ENCODE data around the gene MAPK11. TPM values are rescaled to one million over a fixed set of nuclear protein-coding genes. Genes with fewer than 3 reads are reported as not detected.
A peak's percentile ranks its signal among the peaks of the same experiment; 100 is the strongest.

MAPK11 gene
- total and polyA plus RNA-seq, 7 experiments from 2014 or later: 0.13 to 22.9 (median 1.4) TPM

DNA sequence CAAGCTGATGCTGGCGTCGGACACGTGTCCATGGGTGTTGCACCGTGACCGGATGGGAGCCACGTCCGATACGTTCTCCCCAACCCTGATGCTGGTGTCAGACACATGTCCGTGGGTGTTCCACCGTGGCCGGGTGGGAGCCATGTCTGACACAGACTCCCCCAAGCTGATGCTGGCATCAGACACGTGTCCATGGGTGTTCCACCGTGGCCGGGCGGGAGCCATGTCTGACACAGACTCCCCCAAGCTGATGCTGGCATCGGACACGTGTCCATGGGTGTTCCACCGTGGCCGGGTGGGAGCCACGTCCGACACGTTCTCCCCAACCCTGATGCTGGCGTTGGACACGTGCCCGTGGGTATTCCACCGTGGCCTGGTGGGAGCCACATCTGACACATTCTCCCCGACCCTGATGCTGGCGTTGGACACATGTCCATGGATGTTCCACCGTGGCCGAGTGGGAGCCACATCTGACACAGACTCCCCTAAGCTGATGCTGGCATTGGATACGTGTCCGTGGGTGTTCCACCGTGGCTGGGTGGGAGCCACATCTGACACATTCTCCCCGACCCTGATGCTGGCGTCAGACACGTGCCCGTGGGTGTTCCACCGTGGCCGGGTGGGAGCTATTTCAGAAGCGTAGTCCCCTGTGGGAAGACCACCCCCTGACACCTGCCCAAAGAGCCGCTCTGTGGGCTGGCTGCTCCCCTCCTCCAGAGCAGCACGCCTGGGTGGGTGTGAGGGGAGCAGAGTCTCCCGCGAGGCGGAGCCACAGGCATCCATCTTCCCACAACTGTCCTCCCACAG, 49.4 kb downstream of the MAPK11 start:
- CTCF ChIA-PET: no interaction called here
- peaks cover 0 to 4% (median 0%) of the 10 kb centered on the region in 7 donors for H3K4me1 Mint-ChIP-seq

DNA sequence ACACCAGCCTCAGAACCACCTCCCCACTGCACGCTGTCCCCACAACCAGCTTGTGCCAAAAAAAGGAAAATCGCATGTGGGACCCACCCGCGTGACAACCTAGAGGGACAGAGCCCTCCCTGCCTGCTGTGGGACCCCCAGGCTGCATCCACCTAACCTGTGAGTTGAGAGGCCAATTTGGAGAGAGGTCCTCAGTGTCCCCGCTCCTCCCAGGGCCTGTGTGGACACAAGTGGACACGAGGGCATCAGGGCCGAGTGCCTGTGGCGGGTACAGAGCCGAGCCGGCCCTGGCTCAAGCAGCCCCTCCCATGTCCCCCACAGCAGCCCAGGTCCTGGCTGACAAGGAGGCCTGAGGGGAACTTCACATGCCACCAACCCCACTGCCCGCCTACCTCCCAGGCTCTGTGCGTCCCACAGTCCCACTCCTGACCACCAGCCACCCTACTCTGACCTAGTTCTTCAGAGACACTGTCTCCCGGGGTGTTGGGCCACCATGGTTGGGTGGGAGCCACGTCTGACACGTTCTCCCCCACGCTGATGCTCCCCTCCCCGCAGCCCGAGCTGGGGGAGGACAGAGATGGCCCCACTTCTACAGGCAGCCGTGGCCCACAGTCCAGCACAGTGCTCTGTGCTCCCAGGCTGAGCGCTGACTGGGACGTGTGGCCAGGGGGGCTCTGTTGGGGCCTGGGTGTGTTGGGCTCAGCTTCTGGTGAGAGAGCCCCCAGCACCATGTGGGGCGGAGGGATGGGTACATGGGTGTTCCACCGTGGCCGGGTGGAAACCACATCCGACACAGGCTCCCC, 50.2 kb downstream of the MAPK11 start:
- DNase-seq (no peak), ATAC-seq (peak; percentile 2)
- H3K36me3 ChIP-seq (ENCODE audit: control insufficient read depth in 2 of 3, insufficient read depth in 3 of 3, low read length in 3 of 3): peaks cover 7 to 94% (median 28%) of the 10 kb centered on the region in 3 experiments
- no peak overlapping the region for H3K4me3 Mint-ChIP-seq
- ChIA-PET CTCF (no interaction called here), POLR2A (interaction anchor here (0.7 kb wide), 1 partner anchor 9 kb away, joined by 3 read pairs; no protein-coding TSS in a partner anchor)
- H3K4me1 ChIP-seq (ENCODE audit: control insufficient read depth in 2 of 2, insufficient read depth in 2 of 2, low read length in 2 of 2): no peaks in the 10 kb centered on the region
- no peak overlapping the region for H3K27ac ChIP-seq (ENCODE audit: low read depth, low read length)
- intact Hi-C loops (cut with micrococcal nuclease): no loop called here
- H3K9me3 ChIP-seq (ENCODE audit: control insufficient read depth in 2 of 3, low read length in 3 of 3): no peaks in the 10 kb centered on the region
- H3K36me3 Mint-ChIP-seq: peaks cover 0 to 19% (median 4%) of the 10 kb centered on the region in 5 donors
- H3K27me3 Mint-ChIP-seq: no peaks in the 10 kb centered on the region
- no peaks in the 10 kb centered on the region for H3K9me3 Mint-ChIP-seq
- H3K4me3 ChIP-seq (ENCODE audit: low read length): no peak overlapping the region
- H3K27me3 ChIP-seq (ENCODE audit: control insufficient read depth in 2 of 2, insufficient read depth in 2 of 2, low read length in 2 of 2): no peaks in the 10 kb centered on the region
- H3K4me1 Mint-ChIP-seq: peaks cover 0 to 5% (median under 1%) of the 10 kb centered on the region in 7 donors
- H3K27ac Mint-ChIP-seq: peak overlapping the region in 1 of 9 donors; percentile 43

More for the DNA sequence above, 49.4 kb downstream of the MAPK11 start:
- no peaks in the 10 kb centered on the region for H3K27me3 ChIP-seq (ENCODE audit: control insufficient read depth in 2 of 2, insufficient read depth in 2 of 2, low read length in 2 of 2)
- POLR2A ChIA-PET: interaction anchor here (0.8 kb wide), 1 partner anchor 9 kb away, joined by 7 read pairs; no protein-coding TSS in a partner anchor
- Mint-ChIP-seq H3K9me3 (no peaks in the 10 kb centered on the region), H3K36me3 (peaks cover 0 to 19% (median 4%) of the 10 kb centered on the region in 5 donors), H3K27me3 (no peaks in the 10 kb centered on the region), H3K27ac (no peak overlapping the region), H3K4me3 (no peak overlapping the region)
- ATAC-seq: no peak
- H3K4me3 ChIP-seq (ENCODE audit: low read length): no peak overlapping the region
- H3K4me1 ChIP-seq (ENCODE audit: control insufficient read depth in 2 of 2, insufficient read depth in 2 of 2, low read length in 2 of 2): no peaks in the 10 kb centered on the region
- peaks cover 7 to 95% (median 30%) of the 10 kb centered on the region in 3 experiments for H3K36me3 ChIP-seq (ENCODE audit: control insufficient read depth in 2 of 3, insufficient read depth in 3 of 3, low read length in 3 of 3)
- DNase-seq: no peak
- H3K9me3 ChIP-seq (ENCODE audit: control insufficient read depth in 2 of 3, low read length in 3 of 3): no peaks in the 10 kb centered on the region
- no peak overlapping the region for H3K27ac ChIP-seq (ENCODE audit: low read depth, low read length)
- intact Hi-C loops (cut with micrococcal nuclease): no loop called here

DNA sequence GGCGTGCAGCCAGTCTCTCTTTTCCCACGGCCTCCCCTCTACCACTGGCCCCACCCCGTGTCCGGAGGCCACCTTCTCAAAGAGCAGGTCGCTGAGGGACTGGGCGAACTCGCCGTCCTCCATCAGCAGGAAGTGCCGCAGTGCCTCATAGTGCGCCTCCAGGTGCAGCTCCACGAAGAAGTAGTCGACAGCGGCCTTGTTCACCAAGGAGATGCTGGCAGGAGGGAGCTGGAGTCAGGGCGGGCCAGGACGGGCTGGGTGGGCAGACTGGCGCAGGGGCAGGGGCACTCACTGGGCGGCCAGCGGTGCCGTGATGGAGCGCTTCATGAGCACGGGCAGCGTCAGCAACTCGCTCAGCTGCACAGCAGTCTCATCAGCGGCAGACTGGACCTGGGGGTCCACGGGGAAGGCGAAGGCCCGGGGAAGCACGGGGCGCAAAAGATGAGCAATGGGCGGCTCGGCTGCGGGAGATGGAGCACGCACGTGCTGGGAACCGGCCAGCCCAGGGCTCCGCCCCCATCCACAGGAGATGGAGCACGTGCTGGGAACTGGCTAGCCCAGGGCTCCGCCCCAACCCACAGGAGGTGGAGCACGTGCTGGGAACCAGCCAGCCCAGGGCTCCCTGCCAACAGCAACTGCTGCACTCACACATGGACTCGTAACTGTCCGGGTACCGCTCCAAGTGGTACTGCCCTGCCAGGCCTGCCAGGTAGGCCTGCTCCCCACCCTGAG, 51.0 kb downstream of the MAPK11 start:
- intact Hi-C loops (cut with micrococcal nuclease): no loop called here
- Histone ChIP-seq H3K27ac (ENCODE audit: low read depth, low read length) (no peak overlapping the region), H3K27me3 (ENCODE audit: control insufficient read depth in 2 of 2, insufficient read depth in 2 of 2, low read length in 2 of 2) (no peaks in the 10 kb centered on the region), H3K4me1 (ENCODE audit: control insufficient read depth in 2 of 2, insufficient read depth in 2 of 2, low read length in 2 of 2) (no peaks in the 10 kb centered on the region), H3K9me3 (ENCODE audit: control insufficient read depth in 2 of 3, low read length in 3 of 3) (no peaks in the 10 kb centered on the region), H3K4me3 (ENCODE audit: low read length) (no peak overlapping the region), H3K36me3 (ENCODE audit: control insufficient read depth in 2 of 3, insufficient read depth in 3 of 3, low read length in 3 of 3) (peaks cover 7 to 94% (median 28%) of the 10 kb centered on the region in 3 experiments)
- H3K9me3 Mint-ChIP-seq: no peaks in the 10 kb centered on the region
- peak; percentile 55 for ATAC-seq
- H3K4me3 Mint-ChIP-seq: no peak overlapping the region
- DNase-seq: no peak
- ChIA-PET POLR2A (interaction anchor here (0.6 to 0.7 kb wide), 2 partner anchors 8 to 401 kb away, joined by 3 to 4 read pairs; no protein-coding TSS in a partner anchor), CTCF (no interaction called here)
- no peaks in the 10 kb centered on the region for H3K27me3 Mint-ChIP-seq
- peaks cover 0 to 21% (median 8%) of the 10 kb centered on the region in 5 donors for H3K36me3 Mint-ChIP-seq
- H3K4me1 Mint-ChIP-seq: peaks cover 0 to 9% (median 5%) of the 10 kb centered on the region in 7 donors
- H3K27ac Mint-ChIP-seq: peak overlapping the region in 1 of 9 donors; percentile 43

DNA sequence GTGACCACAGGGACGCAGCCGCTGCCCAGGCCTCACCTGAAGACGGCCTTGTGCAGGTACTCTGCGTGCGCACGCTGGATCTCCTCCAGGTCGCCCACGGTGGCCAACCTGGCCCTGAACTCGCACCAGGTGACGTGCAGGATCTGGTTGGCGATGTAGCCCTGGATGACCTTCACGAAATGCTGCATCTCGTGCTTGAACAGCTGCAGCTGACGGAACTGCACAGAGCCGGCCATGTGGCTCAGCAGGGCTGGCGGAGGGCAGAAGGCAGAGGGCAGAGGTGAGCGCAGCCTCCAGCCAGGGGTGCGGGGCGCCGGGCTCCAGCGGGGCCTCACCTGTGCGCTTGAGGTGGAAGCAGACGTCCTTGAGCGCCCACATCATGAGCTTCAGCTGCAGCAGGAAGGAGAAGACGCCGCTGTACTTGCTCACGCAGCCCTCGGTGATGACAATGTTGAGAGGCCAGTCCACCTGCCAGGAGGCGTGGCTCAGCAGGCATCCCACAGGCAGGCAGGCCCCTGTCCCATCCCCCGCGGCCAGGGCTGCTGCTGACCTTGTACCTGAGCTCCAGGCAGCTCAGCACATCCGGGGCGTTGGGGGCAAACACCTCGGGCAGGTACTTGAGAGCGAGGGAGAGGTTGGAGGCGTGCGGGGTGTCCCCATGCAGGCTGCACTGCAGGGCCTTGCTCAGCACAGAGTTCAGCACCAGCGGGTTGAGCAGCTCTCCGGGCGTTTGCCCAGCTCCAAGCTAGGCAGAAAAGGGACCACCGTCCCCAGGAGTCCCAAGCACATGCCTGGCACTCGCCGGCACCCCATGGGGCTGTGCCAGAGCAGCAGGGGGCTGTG, 51.8 kb downstream of the MAPK11 start:
- Histone ChIP-seq H3K27me3 (ENCODE audit: control insufficient read depth in 2 of 2, insufficient read depth in 2 of 2, low read length in 2 of 2) (no peaks in the 10 kb centered on the region), H3K9me3 (ENCODE audit: control insufficient read depth in 2 of 3, low read length in 3 of 3) (no peaks in the 10 kb centered on the region), H3K4me3 (ENCODE audit: low read length) (no peak overlapping the region), H3K36me3 (ENCODE audit: control insufficient read depth in 2 of 3, insufficient read depth in 3 of 3, low read length in 3 of 3) (peaks cover 7 to 87% (median 22%) of the 10 kb centered on the region in 3 experiments), H3K4me1 (ENCODE audit: control insufficient read depth in 2 of 2, insufficient read depth in 2 of 2, low read length in 2 of 2) (no peaks in the 10 kb centered on the region), H3K27ac (ENCODE audit: low read depth, low read length) (no peak overlapping the region)
- no peaks in the 10 kb centered on the region for H3K9me3 Mint-ChIP-seq
- H3K27ac Mint-ChIP-seq: no peak overlapping the region
- ChIA-PET CTCF (no interaction called here), POLR2A (no interaction called here)
- H3K27me3 Mint-ChIP-seq: no peaks in the 10 kb centered on the region
- no peak overlapping the region for H3K4me3 Mint-ChIP-seq
- peaks cover 0 to 16% (median 7%) of the 10 kb centered on the region in 7 donors for H3K4me1 Mint-ChIP-seq
- DNase-seq: no peak
- intact Hi-C loops (cut with micrococcal nuclease): no loop called here
- H3K36me3 Mint-ChIP-seq: peaks cover 0 to 22% (median 10%) of the 10 kb centered on the region in 5 donors
- no peak for ATAC-seq

DNA sequence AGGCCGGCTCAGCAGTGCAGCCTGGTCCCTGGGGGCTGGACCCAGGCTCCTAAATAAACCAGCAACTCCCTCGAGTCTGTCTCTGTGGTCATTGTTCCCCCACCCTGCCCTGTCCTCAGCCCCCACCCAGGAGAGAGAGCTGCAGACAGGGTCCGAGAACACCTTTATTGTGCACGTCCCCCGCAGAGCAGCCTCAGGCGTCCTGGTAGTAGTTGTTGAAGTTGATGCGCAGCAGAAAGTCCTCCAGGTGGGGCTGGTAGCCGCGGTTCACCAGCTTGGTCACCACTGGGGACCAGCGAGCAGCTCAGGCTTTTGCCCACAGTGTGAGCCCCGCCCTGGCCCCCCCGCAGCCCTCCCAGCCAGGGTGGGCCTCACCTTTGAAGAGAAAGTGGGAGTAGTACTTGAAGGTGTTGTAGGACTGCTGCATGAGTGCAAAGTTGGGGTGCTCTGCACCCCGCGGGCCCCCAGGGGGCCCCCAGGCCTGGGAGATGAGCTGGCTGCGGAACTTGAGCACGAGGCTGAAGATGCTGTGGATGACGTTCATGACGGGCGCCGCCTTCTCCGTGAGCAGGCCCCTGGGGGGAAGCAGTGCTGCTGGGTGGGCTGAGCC, 52.5 kb downstream of the MAPK11 start:
- intact Hi-C loops (cut with micrococcal nuclease): no loop called here
- no peak overlapping the region for H3K4me3 Mint-ChIP-seq
- ATAC-seq (no peak), DNase-seq (no peak)
- Histone ChIP-seq H3K36me3 (ENCODE audit: control insufficient read depth in 2 of 3, insufficient read depth in 3 of 3, low read length in 3 of 3) (peaks cover 7 to 85% (median 15%) of the 10 kb centered on the region in 3 experiments), H3K27ac (ENCODE audit: low read depth, low read length) (no peak overlapping the region), H3K4me1 (ENCODE audit: control insufficient read depth in 2 of 2, insufficient read depth in 2 of 2, low read length in 2 of 2) (no peaks in the 10 kb centered on the region), H3K27me3 (ENCODE audit: control insufficient read depth in 2 of 2, insufficient read depth in 2 of 2, low read length in 2 of 2) (no peaks in the 10 kb centered on the region), H3K4me3 (ENCODE audit: low read length) (no peak overlapping the region), H3K9me3 (ENCODE audit: control insufficient read depth in 2 of 3, low read length in 3 of 3) (no peaks in the 10 kb centered on the region)
- peaks cover 0 to 23% (median 12%) of the 10 kb centered on the region in 7 donors for H3K4me1 Mint-ChIP-seq
- no peaks in the 10 kb centered on the region for H3K9me3 Mint-ChIP-seq
- ChIA-PET POLR2A (no interaction called here), CTCF (no interaction called here)
- H3K36me3 Mint-ChIP-seq: peaks cover 0 to 25% (median 9%) of the 10 kb centered on the region in 5 donors
- peak overlapping the region in 1 of 9 donors; percentile 25 for H3K27ac Mint-ChIP-seq
- no peaks in the 10 kb centered on the region for H3K27me3 Mint-ChIP-seq

Measured in naive thymus-derived CD4-positive, alpha-beta T cell (primary cell).